ENCODE data around the gene CRABP2.

Gene CRABP2

GRCh38 chr1:156728599-156729462 lies 23.4 kb upstream of the CRABP2 start, which contains the start of gene ISG20L2:
TSS of gene ISG20L2 (minus strand) at chr1:156728766. CDS start at chr1:156727652, 1,114 bp downstream.
- Mint-ChIP-seq H3K4me1 (ENCODE audit: low read depth) (peaks cover 28% of the 10 kb centered on the region), H3K4me3 (no peak within 1 kb of the TSS), H3K36me3 (ENCODE audit: low read depth) (peaks cover 18% of the 10 kb centered on the region), H3K27me3 (ENCODE audit: low read depth) (no peaks in the 10 kb centered on the region), H3K27ac (peak within 1 kb of the TSS; percentile 99), H3K9me3 (no peaks in the 10 kb centered on the region)
- DNase-seq (ENCODE audit: low spot score), result peak; percentile 97

DNA sequence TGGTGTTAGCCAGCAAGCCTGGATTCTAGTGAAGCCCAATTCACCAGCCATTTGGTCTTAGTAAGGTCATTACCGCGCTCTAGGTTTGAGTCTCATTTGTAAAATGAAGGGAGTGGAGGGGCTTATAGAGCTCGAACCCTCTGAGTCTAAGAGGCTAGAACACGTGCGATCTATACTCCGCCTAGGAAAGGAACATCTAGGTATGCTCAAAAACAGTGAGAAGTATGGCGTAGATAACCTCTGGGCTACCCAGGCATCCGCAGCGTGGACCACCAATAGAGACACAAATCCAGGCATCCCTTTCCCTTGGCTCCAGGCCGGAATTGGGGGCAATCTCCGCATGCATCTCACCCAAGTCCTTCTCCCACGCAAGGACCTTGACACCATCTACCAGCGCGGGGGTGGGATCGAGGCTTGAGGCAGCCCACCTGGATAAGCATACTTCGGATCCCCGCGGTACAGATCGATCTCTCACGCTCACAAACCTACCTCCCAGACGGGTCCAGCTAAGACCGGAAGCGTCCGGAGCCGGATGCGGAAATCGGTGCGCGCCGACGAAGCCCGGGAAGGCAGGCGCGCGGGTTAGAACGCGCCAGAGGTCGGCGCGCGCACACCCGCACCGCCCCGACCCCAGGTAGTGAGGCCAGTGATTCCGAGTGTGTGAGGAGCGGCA lies 22.7 kb upstream of the CRABP2 start, which contains the start of gene METTL25B:
Gene METTL25B (plus strand): TSS at position 544 of the 673 bp plus-strand sequence. CDS start 636 bp downstream, outside the sequence.
- H3K27me3 Mint-ChIP-seq (ENCODE audit: low read depth), result no peaks in the 10 kb centered on the region
- peaks cover 22% of the 10 kb centered on the region for H3K36me3 Mint-ChIP-seq (ENCODE audit: low read depth)
- H3K4me3 Mint-ChIP-seq, result no peak within 1 kb of the TSS
- DNase-seq (ENCODE audit: low spot score), result peak; percentile 86
- H3K27ac Mint-ChIP-seq, result peak within 1 kb of the TSS; percentile 99
- H3K4me1 Mint-ChIP-seq (ENCODE audit: low read depth), result peaks cover 30% of the 10 kb centered on the region
- no peaks in the 10 kb centered on the region for H3K9me3 Mint-ChIP-seq

DNA sequence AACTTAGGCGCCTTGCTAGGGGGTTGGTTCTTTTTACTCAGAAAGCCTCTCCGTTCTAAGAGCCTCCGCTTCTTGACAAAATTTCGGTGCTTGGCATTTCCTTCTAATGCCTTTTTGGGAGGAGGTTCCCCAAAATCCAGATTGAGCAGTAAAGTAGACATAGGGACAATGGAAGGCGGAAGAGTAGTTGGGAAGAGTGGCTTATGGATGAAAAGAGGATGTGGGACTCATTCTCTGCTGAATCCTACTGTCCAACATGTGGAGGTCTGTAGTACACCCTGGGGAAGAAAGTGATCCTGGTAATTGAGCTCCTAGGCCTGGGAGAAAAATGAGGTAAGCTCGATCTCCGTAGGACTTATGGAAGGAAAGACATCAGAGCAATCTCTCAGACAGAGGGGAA lies 22.1 kb upstream of the CRABP2 start:
- no peak overlapping the region for H3K4me3 Mint-ChIP-seq
- H3K4me1 Mint-ChIP-seq (ENCODE audit: low read depth), result peaks cover 32% of the 10 kb centered on the region
- H3K27ac Mint-ChIP-seq, result peak overlapping the region; percentile 99
- no peaks in the 10 kb centered on the region for H3K27me3 Mint-ChIP-seq (ENCODE audit: low read depth)
- no peaks in the 10 kb centered on the region for H3K9me3 Mint-ChIP-seq
- DNase-seq (ENCODE audit: low spot score), result no peak
- H3K36me3 Mint-ChIP-seq (ENCODE audit: low read depth), result peaks cover 22% of the 10 kb centered on the region

- H3K36me3 Mint-ChIP-seq (ENCODE audit: low read depth), result peaks cover 24% of the 10 kb centered on the region
- H3K27me3 Mint-ChIP-seq (ENCODE audit: low read depth), result no peaks in the 10 kb centered on the region
- peak overlapping the region; percentile 99 for H3K27ac Mint-ChIP-seq
- H3K4me1 Mint-ChIP-seq (ENCODE audit: low read depth), result peaks cover 31% of the 10 kb centered on the region
- H3K4me3 Mint-ChIP-seq, result no peak overlapping the region
- peak; percentile 53 for DNase-seq (ENCODE audit: low spot score)
- no peaks in the 10 kb centered on the region for H3K9me3 Mint-ChIP-seq
Observed at GRCh38 chr1:156726549-156727226, 21.3 kb upstream of the CRABP2 start.

DNA sequence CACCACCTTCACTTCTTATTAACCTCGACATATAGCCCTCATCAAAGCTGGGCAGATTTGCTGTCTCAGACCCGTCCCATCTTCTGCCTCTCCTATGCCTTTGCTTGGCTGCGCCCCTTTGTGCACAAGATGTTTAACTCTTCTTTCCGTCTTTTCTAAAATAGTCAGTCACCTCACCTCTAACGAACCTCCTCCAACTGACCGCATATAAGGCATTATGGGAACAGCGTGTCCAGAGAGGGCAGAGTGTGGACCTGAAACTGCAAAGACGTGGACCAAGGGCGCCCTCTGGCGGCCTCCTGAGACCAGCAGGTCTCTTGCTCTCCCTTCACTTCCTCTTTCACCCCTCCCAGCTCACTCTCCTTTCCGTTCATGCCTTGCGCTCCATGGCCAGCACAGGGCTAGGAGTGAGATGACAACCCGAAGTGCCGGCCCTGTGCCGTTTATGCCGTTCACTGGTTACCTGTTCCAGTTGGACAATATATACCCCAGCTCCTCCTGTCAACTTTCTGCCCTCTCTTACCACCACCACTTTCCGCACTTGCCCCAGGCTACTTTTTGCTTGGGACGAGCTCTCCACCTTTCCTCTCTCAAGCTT lies 20.4 kb upstream of the CRABP2 start:
- H3K27me3 Mint-ChIP-seq (ENCODE audit: low read depth), result no peaks in the 10 kb centered on the region
- no peak overlapping the region for H3K27ac Mint-ChIP-seq
- H3K4me1 Mint-ChIP-seq (ENCODE audit: low read depth), result peaks cover 27% of the 10 kb centered on the region
- H3K36me3 Mint-ChIP-seq (ENCODE audit: low read depth), result peaks cover 29% of the 10 kb centered on the region
- peak; percentile 78 for DNase-seq (ENCODE audit: low spot score)
- no peak overlapping the region for H3K4me3 Mint-ChIP-seq
- H3K9me3 Mint-ChIP-seq, result no peaks in the 10 kb centered on the region

DNA sequence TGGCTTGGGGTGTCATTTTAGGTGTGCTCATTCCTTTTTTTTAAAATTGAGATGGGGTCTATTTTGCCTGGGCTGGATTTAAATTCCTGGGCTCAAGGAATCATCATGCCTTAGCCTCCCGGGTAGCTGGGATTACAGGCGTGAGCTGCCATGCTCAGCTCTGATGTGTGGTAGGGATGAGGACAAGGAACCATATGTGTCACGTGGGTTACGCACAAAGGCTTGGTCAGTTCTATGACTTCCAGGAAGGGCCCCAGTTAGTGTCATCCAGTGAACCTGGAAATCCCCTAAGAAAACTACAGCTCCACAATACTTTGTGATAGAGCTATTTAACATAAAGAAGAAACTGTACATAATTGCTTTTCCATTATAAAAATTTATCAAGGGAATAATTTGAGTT lies 16.2 kb upstream of the CRABP2 start:
- Mint-ChIP-seq H3K4me1 (ENCODE audit: low read depth) (peaks cover 11% of the 10 kb centered on the region), H3K36me3 (ENCODE audit: low read depth) (peaks cover 39% of the 10 kb centered on the region), H3K4me3 (no peak overlapping the region), H3K27me3 (ENCODE audit: low read depth) (no peaks in the 10 kb centered on the region), H3K9me3 (no peaks in the 10 kb centered on the region), H3K27ac (no peak overlapping the region)
- DNase-seq (ENCODE audit: low spot score), result no peak

DNA sequence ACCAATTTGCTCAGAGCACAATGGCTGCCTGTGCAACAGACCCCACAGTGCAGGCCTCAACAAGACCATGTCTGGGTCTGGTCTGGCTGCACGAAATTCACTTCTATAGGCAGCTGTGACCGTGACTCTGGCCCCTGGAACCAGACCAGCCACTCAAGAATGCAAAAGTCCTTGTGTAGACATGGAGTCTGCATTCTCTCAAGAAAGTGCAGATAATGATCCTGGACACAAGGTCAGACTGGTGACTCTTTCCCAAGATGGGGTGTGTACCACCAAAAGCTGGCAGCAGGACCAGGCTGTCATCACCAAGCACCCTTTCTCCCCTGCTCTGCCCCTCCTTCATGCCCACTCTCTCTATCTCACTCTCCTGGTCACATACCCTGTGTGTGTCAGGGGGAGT lies 15.7 kb upstream of the CRABP2 start:
- Mint-ChIP-seq H3K27ac (no peak overlapping the region), H3K9me3 (no peaks in the 10 kb centered on the region), H3K36me3 (ENCODE audit: low read depth) (peaks cover 39% of the 10 kb centered on the region), H3K4me3 (no peak overlapping the region), H3K4me1 (ENCODE audit: low read depth) (peaks cover 11% of the 10 kb centered on the region), H3K27me3 (ENCODE audit: low read depth) (no peaks in the 10 kb centered on the region)
- no peak for DNase-seq (ENCODE audit: low spot score)

- no peak for DNase-seq (ENCODE audit: low spot score)
- Mint-ChIP-seq H3K27ac (no peak overlapping the region), H3K36me3 (ENCODE audit: low read depth) (peaks cover 22% of the 10 kb centered on the region), H3K4me3 (no peak overlapping the region), H3K27me3 (ENCODE audit: low read depth) (no peaks in the 10 kb centered on the region), H3K4me1 (ENCODE audit: low read depth) (no peaks in the 10 kb centered on the region), H3K9me3 (no peaks in the 10 kb centered on the region)
Observed at GRCh38 chr1:156717351-156717750, 12.0 kb upstream of the CRABP2 start.

- no peak for DNase-seq (ENCODE audit: low spot score)
- H3K9me3 Mint-ChIP-seq, result no peaks in the 10 kb centered on the region
- H3K36me3 Mint-ChIP-seq (ENCODE audit: low read depth), result peaks cover 11% of the 10 kb centered on the region
- H3K27me3 Mint-ChIP-seq (ENCODE audit: low read depth), result no peaks in the 10 kb centered on the region
- no peak overlapping the region for H3K4me3 Mint-ChIP-seq
- H3K27ac Mint-ChIP-seq, result no peak overlapping the region
- H3K4me1 Mint-ChIP-seq (ENCODE audit: low read depth), result no peaks in the 10 kb centered on the region
Observed at GRCh38 chr1:156714830-156715229, 9.4 kb upstream of the CRABP2 start.

DNA sequence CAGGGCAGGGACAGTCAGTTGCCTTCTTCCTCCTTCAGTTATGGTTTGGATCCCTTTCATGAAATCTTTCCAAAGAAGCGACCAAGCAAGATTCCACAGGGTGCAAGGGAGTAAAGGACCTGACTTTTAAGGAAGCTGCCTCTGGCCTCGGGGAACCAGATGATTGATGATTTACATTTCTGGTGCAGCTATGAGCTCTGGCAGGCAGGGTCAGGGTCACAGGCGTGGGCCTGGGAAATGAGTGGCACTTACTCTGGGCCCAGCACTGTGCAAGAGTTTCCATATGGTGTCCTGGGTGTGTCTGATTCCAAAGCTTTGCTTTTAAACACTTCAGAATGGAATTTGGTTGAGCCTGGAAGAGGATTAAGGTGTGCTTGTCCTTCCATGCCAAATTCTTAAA lies 7.2 kb upstream of the CRABP2 start:
- no peak overlapping the region for H3K4me3 Mint-ChIP-seq

DNA sequence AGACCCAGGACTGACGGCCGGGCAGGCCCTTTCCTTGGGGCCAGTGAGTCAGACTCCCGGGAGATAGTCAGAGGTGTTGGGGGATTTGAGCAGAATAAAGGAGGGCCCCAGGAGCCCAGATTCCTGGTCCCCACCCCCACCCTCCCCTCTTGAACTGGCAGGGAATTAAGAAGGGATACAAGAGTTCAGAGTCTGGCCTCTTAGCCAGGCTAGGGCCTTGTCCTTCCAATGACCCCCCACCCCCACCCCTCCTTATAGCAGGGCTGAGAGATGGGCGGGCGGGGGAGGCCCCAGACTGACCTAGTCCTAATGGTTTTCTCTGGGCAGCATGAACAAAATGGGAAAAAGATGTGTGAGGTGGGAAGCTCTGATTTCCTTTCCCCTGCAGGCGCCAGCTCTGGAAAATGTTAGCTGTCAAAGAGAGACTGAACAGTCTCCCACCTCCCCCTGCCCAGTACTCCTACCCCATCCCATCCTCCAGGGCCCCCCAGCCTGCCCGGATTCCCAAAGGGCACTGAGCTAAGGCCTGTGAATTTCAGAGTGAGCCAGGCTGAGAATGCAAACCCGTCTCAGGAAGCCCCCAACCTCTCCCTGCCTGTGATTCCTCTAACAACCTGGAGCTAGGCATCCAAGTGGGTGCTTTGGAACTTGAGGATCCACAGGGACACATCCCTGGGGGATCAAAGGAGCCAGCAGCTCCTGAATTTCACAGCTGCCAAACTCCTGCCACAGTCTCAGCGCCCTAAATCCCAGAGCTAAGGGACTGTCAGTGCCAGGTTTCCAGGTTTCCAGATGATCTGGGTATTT lies 5.8 kb upstream of the CRABP2 start:
- H3K36me3 Mint-ChIP-seq (ENCODE audit: low read depth), result peaks cover 4% of the 10 kb centered on the region
- H3K4me3 Mint-ChIP-seq, result no peak overlapping the region
- peaks cover 19% of the 10 kb centered on the region for H3K27me3 Mint-ChIP-seq (ENCODE audit: low read depth)
- no peak for DNase-seq (ENCODE audit: low spot score)
- H3K4me1 Mint-ChIP-seq (ENCODE audit: low read depth), result peaks cover 8% of the 10 kb centered on the region
- H3K27ac Mint-ChIP-seq, result no peak overlapping the region
- H3K9me3 Mint-ChIP-seq, result no peaks in the 10 kb centered on the region

More for the DNA sequence above, 7.2 kb upstream of the CRABP2 start:
- DNase-seq (ENCODE audit: low spot score), result no peak
- Mint-ChIP-seq H3K36me3 (ENCODE audit: low read depth) (peaks cover 9% of the 10 kb centered on the region), H3K27me3 (ENCODE audit: low read depth) (peaks cover 8% of the 10 kb centered on the region), H3K27ac (no peak overlapping the region), H3K4me1 (ENCODE audit: low read depth) (no peaks in the 10 kb centered on the region), H3K9me3 (no peaks in the 10 kb centered on the region)

- H3K9me3 Mint-ChIP-seq, result no peaks in the 10 kb centered on the region
- H3K4me1 Mint-ChIP-seq (ENCODE audit: low read depth), result peaks cover 15% of the 10 kb centered on the region
- DNase-seq (ENCODE audit: low spot score), result no peak
- no peaks in the 10 kb centered on the region for H3K36me3 Mint-ChIP-seq (ENCODE audit: low read depth)
- H3K4me3 Mint-ChIP-seq, result no peak overlapping the region
- no peak overlapping the region for H3K27ac Mint-ChIP-seq
- peaks cover 30% of the 10 kb centered on the region for H3K27me3 Mint-ChIP-seq (ENCODE audit: low read depth)
Observed at GRCh38 chr1:156709757-156710489, 4.5 kb upstream of the CRABP2 start.

Measured in T-helper 2 cell treated with Interferon-gamma antibody and Interleukin-4, amounts not matched to agents 5 μg/mL and 100 μg/mL, for 36 hours (primary cell).